ENCODE measurements around the gene KIAA1217. TPM values are rescaled to one million over a fixed set of nuclear protein-coding genes. Genes with fewer than 3 reads are reported as not detected.

Gene KIAA1217
- total RNA-seq, 3 donors from 2014 or later = 49.5 to 94.5 (median 63.9) TPM

GRCh38 chr10:24306507-24306875 is 97.6 kb downstream of the KIAA1217 start:
- Histone ChIP-seq H3K4me3 (no peak overlapping the region), H3K9me3 (no peaks in the 10 kb centered on the region), H3K36me3 (ENCODE audit: low read depth) (no peaks in the 10 kb centered on the region), H3K4me1 (ENCODE audit: low read depth) (no peaks in the 10 kb centered on the region)
- ATAC-seq (no peak), DNase-seq (no peak)
- no peak for TF ChIP-seq CTCF (IDR thresholded peaks at IDR 0.05)
- intact Hi-C loops (cut with DNase I, micrococcal nuclease) = no loop called here

- Histone ChIP-seq H3K36me3 (ENCODE audit: low read depth) (no peaks in the 10 kb centered on the region), H3K4me3 (no peak overlapping the region), H3K4me1 (ENCODE audit: low read depth) (no peaks in the 10 kb centered on the region), H3K9me3 (no peaks in the 10 kb centered on the region)
- no peak for TF ChIP-seq CTCF (IDR thresholded peaks at IDR 0.05)
- no peak for ATAC-seq
- intact Hi-C loops (cut with DNase I, micrococcal nuclease) = no loop called here
- no peak for DNase-seq
Measured at GRCh38 chr10:24307116-24307515, 98.2 kb downstream of the KIAA1217 start.

- Histone ChIP-seq H3K36me3 (ENCODE audit: low read depth) (no peaks in the 10 kb centered on the region), H3K4me1 (ENCODE audit: low read depth) (no peaks in the 10 kb centered on the region), H3K4me3 (no peak overlapping the region), H3K9me3 (no peaks in the 10 kb centered on the region)
- intact Hi-C loops (cut with DNase I, micrococcal nuclease) = no loop called here
- no peak for TF ChIP-seq CTCF (IDR thresholded peaks at IDR 0.05)
- ATAC-seq (no peak), DNase-seq (no peak)
Measured at GRCh38 chr10:24307696-24308485, 99.0 kb downstream of the KIAA1217 start.

GRCh38 chr10:24310104-24310503 is 101.2 kb downstream of the KIAA1217 start:
- no peaks in the 10 kb centered on the region for H3K36me3 ChIP-seq (ENCODE audit: low read depth)
- H3K9me3 ChIP-seq = no peaks in the 10 kb centered on the region
- no peak for DNase-seq
- no peak for ATAC-seq
- H3K4me1 ChIP-seq (ENCODE audit: low read depth) = no peaks in the 10 kb centered on the region
- intact Hi-C loops (cut with DNase I, micrococcal nuclease) = no loop called here
- no peak for TF ChIP-seq CTCF (IDR thresholded peaks at IDR 0.05)
- no peak overlapping the region for H3K4me3 ChIP-seq

- no peak for ATAC-seq
Measured at GRCh38 chr10:24311888-24312287, 103.0 kb downstream of the KIAA1217 start.

More at GRCh38 chr10:24311888-24312287, 103.0 kb downstream of the KIAA1217 start:
- no peak for TF ChIP-seq CTCF (IDR thresholded peaks at IDR 0.05)
- intact Hi-C loops (cut with DNase I, micrococcal nuclease) = no loop called here
- Histone ChIP-seq H3K36me3 (ENCODE audit: low read depth) (no peaks in the 10 kb centered on the region), H3K9me3 (no peaks in the 10 kb centered on the region), H3K4me1 (ENCODE audit: low read depth) (no peaks in the 10 kb centered on the region), H3K4me3 (no peak overlapping the region)
- no peak for DNase-seq
